T47D (cell line): ENCODE results near the gene EHD2.

Experiments used
- DNase-seq, 2 experiments: peaks; one replicate each; pipeline versions ENCODE4 v3.0.0 to v3.0.0-alpha.2; 2011 to 2012; ENCODE audit warnings: low read depth in 1 of 2, low spot score in 1 of 2
- JUND ChIP-seq: IDR thresholded peaks from 2 replicates; pipeline ENCODE4 v1.6.1; 2012; ENCODE audit warnings: low read depth
- in situ Hi-C: cut with HindIII; loops from 2 replicates; pipeline ENCODE4 v1.10.0; 2016; ENCODE audit warnings: low sequenced_read_pairs, low pct_unique_long_range_greater_than_20kb

The EHD2 gene

GRCh38 chr19:47752440-47753211 is 39.4 kb downstream of the EHD2 start:
- no peak for DNase-seq
- in situ Hi-C loops = no loop called here
- no peak for TF ChIP-seq JUND

GRCh38 chr19:47754206-47755064 is 41.2 kb downstream of the EHD2 start:
- in situ Hi-C loops = no loop called here
- no peak for TF ChIP-seq JUND
- DNase-seq = no peak

DNA sequence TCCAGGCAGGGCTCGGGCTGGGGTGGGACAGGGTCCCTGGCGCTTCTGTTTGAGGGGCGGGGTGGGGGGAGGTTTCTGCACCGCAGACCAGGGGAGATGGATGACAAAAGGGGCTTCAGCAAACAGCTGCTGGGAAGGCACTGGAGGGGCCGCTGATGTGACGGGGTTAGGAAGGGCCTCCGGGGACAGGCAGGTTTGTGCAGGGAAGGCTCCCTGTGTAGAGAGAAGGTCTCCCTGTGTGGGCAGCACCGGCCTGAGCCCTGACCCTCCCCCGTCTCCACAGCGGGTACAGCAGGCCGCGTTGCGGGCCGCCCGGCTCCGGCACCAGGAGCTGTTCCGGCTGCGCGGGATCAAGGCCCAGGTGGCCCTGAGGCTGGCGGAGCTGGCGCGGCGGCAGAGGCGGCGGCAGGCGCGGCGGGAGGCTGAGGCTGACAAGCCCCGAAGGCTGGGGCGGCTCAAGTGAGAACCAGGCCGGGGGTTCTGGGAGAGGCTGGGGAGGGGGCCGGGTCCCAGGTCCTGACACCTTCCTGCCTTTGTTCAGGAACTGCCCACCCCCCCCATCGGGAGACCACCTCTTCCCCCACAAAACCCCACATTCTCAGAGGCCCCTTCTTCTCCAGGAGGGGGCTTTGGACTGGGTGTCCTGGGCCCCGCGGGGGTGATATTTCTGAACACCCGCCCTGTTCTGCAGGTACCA is 42.0 kb downstream of the EHD2 start:
- DNase-seq = no peak
- in situ Hi-C loops = no loop called here
- TF ChIP-seq JUND = no peak

DNA sequence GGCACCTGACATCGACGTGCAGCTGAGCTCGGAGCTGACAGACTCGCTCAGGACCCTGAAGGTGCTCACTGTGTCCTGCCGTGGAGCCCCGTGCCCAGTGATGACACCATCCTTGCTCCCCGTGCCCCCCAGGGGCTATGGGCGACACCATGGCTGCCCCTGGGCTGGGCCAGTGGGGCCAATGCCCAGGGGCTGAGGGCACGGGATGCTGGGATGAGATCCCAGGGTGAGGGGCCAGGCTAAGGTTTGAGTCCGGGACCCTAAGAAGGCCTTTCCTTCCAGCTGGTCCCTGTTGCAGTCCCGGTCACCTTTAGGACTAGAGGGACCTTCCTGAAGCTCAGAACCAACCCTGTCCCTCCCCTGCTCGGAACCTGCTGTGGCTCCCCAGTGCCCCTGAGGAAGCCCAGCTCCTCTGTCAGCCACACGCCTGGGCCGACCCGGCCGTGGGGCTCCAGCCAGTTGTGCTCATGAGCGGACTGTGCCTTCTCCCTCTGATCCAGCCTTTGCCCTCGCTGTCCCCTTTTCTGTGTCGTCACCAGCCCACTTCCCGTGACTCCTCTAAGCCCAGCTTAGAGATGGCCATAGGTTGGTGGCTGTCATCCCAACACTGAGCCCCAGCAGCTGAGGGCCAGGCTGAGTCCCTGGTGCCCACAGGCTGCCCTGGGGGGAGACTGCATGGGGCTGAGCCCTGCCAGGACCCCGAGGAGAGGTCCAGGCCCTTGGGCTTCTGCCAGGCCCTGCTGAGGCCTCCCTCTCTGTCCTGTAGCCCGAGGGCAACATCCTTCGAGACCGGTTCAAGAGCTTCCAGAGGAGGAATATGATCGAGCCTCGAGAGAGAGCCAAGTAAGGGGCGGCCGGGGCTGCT is 42.8 kb downstream of the EHD2 start:
- DNase-seq = no peak
- TF ChIP-seq JUND = no peak
- in situ Hi-C loops = no loop called here

DNA sequence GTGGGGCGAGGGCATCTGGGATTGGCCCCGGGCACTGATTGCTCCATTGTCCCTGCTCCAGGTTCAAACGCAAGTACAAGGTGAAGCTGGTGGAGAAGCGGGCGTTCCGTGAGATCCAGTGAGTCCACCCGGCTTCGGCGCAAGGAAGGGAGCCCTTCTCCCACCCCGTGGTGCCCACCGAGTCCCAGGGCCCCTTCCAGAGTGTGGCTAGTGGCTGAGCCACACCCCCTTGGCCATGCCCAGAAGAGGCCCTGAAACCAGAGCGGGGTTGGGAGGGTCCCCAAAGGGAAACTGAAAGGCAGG is 43.4 kb downstream of the EHD2 start:
- no peak for DNase-seq
- TF ChIP-seq JUND = no peak
- in situ Hi-C loops = no loop called here

DNA sequence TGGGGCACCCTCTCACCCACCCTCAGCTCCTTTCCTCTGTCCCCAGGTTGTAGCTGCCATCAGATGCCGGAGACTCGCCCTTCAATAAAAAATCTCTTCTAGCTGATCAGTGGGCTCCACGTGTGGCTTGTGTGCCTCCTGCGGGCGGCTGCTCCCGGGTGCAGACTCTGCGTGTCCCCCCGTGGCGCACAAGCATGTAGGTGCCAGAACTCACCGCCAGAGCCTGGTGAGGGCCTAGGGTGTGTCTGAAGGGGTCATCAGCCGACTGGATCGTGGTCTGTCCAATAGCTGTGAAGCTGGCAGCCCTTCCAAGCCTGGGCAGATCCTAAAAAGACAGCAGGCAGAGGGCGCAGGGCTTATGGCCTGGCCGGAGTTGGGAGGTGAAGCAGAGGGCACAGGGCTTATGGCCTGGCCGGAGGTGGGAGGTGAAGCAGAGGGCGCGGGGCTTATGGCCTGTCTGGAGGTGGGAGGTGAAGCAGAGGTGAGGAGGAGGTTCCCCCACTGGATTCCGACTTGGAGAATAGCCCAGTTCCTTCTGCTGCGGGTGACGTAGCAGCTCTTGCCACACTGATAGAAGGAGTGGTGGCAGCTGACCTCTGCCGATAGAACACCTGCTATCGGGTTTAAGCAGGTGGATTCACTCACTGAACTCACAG is 43.9 kb downstream of the EHD2 start:
- in situ Hi-C loops = no loop called here
- no peak for TF ChIP-seq JUND

DNA sequence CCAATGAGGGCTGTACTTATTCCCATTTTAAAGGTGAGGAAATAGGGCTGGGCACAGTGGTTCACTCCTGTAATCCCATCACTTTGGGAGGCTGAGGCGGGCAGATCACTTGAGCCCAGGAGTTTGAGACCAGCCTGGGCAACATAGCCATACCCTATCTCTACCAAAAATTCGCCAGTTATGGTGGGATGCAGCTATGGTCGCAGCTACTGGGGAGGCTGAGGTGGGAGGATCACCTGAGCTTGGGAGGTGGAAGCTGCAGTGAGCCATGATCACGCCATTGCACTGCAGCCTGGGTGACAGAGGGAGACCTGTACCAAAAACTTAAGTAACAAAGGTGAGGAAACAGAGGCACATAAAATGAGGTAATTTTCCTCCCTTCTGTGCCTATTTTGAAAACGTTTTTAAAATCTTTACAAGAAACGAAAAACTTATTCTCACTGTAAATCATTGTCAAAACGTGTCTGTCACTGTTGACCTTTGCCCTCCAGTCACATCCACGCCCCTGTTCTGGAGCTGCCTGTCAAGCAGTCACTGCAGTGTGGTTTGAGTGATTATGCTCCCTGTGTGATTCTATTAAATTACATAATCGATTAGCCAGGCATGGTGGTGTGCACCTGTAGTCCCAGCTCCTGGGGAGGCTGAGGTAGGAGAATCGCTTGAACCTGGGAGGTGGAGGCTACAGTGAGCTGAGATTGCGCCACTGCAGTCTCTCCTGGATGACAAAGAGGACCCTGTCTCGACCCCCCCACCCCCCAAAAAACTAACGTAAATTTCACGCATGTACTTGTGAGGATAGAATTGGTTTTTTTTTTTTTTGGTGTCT is 44.6 kb downstream of the EHD2 start:
- no peak for DNase-seq
- in situ Hi-C loops = no loop called here
- TF ChIP-seq JUND = no peak

More for the DNA sequence above, 43.9 kb downstream of the EHD2 start:
- DNase-seq = no peak

GRCh38 chr19:47758443-47758804 is 45.2 kb downstream of the EHD2 start:
- DNase-seq = no peak

DNA sequence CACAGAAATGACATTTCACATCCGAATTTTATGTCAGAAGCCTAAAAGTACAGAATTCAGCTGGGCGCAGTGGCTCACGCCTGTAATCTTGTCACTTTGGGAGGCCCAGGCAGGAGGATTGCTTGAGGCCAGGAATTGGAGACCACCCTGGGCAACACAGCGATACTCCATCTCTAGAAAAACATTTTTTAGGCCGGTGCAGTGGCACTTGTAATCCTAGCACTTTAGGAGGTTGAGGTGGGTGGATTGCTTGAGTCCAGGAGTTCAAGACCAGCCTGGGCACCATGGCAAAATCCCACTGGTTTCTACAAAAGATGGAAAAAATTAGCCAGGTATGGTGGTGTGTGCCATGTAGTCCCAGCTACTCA is 47.4 kb downstream of the EHD2 start:
- no peak for DNase-seq
- in situ Hi-C loops = no loop called here
- TF ChIP-seq JUND = no peak

More at GRCh38 chr19:47758443-47758804, 45.2 kb downstream of the EHD2 start:
- TF ChIP-seq JUND = no peak
- in situ Hi-C loops = no loop called here

GRCh38 chr19:47761566-47761965 is 48.3 kb downstream of the EHD2 start:
- in situ Hi-C loops = no loop called here
- no peak for TF ChIP-seq JUND
- DNase-seq = no peak

- in situ Hi-C loops = no loop called here
- no peak for DNase-seq
- TF ChIP-seq JUND = no peak
Measured at GRCh38 chr19:47762151-47762550, 48.9 kb downstream of the EHD2 start.
